Fibroblast of peridontal ligament (primary cell): ENCODE data around the gene RNASE3.
"Not testable (repeated sequence)": the region's sequence is repeated elsewhere in the genome, so short reads cannot be mapped to it uniquely, and the experiment has no call there.

Experiments used
- DNase-seq: peaks from one replicate; pipeline ENCODE4 v3.0.0-alpha.2; 2010; ENCODE audit errors: extremely low read depth

The RNASE3 gene

DNA sequence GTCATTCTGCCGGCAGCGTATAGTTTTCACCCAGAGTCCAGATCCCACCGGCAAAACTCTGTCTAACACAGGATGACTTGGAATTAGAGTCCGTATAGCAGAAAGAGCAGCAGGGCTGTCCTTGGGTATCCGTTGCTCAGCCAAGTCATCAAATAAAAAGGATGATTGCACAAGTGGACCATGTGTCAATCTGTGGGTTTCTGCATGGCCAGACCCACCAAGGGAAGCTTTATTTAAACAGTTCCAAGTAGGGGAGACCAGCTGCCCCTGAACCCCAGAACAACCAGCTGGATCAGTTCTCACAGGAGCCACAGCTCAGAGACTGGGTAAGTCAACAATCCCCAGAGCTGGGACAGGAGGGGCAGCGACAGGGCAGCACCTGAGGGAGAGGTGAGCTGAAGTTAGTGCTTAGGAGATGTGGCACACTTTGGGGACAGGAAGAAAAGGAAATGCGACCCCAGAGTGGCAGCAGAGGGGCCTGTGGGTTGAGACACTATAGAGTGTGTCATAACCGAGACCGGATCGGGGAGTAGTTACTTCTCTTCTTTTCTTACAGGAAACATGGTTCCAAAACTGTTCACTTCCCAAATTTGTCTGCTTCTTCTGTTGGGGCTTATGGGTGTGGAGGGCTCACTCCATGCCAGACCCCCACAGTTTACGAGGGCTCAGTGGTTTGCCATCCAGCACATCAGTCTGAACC lies at the start of gene RNASE3:
Gene RNASE3 (plus strand): TSS at position 260 of the 700 bp plus-strand sequence. CDS start 302 bp downstream, at position 562.
- DNase-seq: not testable (repeated sequence)

- DNase-seq: no peak
Measured at GRCh38 chr14:20846560-20846959, 44.6 kb upstream of the RNASE3 start.

- DNase-seq: no peak
Measured at GRCh38 chr14:20848316-20848954, 42.8 kb upstream of the RNASE3 start.

DNA sequence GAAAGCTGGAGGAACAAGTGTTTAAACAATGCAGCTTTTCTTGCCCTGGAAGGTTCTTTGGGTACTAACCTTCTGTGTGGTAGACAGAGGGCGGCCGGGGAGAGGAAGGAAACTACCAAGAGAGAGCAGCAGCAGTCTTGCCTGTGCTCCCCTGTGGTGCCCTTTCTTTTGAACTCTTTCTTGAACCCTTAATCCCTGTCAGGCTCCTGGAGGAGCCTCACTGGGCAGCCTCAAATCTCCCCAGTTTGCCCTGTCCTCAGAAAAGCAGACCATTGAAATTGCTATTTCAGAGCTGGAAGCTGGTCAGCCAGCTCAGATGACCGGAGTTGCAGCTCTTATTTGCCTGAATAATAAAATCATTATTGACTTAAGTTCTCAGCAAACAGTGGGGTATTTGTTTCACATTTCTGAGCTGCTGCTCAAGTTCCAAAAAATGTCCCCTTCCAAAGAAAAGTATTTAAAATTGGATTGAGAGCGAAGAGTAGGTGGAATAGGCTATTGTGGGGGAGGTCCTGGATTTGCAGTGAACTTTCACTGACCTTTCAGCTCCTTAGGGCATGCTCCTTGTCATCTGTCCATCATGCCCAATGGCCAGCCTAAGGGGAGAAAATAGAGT lies 42.1 kb upstream of the RNASE3 start:
- no peak for DNase-seq

- no peak for DNase-seq
Measured at GRCh38 chr14:20853042-20853441, 38.1 kb upstream of the RNASE3 start.

GRCh38 chr14:20855652-20856291 lies 35.4 kb upstream of the RNASE3 start:
- peak; percentile 60 for DNase-seq

GRCh38 chr14:20857207-20857606 lies 34.0 kb upstream of the RNASE3 start:
- DNase-seq: no peak

- peak; percentile 63 for DNase-seq
Measured at GRCh38 chr14:20857630-20858261, 33.4 kb upstream of the RNASE3 start.

DNA sequence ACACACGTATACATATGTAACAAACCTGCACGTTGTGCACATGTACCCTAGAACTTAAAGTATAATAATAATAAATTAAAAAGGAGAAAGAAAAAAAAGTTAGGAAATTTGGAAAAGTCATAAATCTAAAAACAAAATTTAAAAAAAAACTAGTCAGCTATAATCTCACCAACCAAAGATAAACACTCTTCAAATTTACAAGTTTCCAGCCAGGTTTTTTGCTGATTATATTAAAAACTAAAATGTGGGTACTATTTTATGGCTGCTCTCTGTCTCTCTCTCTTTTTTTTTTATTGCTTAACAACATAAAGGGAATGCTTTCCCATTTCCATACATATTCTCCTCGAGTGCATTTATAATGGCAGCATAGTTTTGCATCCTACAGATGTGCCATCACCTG lies 25.0 kb upstream of the RNASE3 start:
- DNase-seq: no peak

DNA sequence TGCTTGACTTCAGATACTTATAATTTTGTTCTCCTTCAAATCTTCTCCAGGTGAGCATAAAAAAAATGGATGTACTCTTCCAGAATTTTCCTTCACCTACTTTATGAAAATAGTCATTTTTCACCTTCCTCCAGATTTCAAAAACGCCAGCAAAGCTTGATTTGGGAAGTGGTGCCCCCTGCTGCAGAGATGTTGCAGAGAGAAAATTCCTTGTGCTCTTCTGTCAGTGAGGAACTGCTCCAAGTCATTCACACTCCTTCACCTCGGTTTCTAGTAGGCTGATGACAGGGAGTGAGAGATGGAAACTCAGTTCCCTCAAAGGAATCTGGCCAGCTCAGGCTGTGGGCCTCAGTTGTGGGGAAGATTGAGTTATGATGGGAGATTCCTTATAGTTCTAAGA lies 24.2 kb upstream of the RNASE3 start:
- DNase-seq: peak; percentile 9

GRCh38 chr14:20873370-20874177 lies 17.6 kb upstream of the RNASE3 start:
- DNase-seq: peak; percentile 41

GRCh38 chr14:20877016-20877415 lies 14.2 kb upstream of the RNASE3 start:
- DNase-seq: no peak

DNA sequence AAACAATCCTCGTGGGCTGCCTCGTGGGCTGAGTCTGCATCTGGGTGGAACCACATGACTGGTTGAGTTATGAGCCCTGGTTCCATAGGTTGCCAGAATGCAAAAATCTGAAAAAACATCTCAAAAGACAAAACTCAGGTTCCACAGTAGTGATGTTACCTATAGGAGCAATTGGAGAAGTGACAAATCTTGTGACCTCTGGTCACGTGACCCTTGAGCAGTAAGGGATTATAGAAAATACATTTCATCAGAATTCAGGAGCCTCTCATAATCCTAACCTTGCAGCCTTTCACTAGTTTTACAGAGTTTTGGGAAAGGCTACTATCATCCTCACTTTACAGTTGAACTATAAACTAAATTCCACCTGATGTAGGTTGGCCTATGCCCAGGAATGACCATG lies 12.5 kb upstream of the RNASE3 start:
- no peak for DNase-seq

DNA sequence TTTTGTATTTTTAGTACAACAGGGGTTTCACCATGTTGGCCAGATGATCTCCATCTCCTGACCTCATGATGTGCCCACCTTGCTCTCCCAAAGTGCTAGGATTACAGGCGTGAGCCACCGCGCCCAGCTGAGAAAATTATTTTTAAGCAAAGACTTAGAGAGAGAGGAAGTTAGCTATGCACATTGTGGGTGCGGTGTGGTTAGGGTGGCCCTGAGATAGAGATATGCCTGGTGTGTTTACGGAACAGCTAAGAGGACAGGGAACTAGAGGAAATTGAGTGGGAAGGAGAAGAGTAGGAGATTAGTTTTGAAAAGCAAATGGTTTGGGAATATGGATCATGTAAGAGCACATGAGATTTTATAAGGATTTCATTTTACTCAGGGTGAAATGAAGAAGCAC lies 10.0 kb upstream of the RNASE3 start:
- DNase-seq: not testable (repeated sequence)

DNA sequence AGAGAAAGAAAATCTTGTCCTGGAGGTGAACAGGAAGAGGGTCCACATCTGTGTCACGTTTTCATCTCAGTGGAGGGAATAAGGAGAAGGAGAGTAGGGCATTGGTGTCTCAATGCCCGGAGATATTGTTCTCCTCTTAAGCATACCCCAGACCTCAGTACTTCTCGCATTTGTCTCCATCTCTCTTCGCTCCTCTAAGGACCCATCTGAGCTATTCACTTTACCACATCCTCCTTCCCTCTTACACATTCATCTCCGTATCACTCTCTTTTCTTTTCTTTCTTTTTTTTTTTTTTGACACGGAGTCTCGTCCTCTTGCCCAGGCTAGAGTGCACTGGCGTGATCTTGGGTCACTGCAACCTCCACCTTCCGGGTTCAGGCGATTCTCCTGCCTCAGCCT lies 8.4 kb upstream of the RNASE3 start:
- not testable (repeated sequence) for DNase-seq

DNA sequence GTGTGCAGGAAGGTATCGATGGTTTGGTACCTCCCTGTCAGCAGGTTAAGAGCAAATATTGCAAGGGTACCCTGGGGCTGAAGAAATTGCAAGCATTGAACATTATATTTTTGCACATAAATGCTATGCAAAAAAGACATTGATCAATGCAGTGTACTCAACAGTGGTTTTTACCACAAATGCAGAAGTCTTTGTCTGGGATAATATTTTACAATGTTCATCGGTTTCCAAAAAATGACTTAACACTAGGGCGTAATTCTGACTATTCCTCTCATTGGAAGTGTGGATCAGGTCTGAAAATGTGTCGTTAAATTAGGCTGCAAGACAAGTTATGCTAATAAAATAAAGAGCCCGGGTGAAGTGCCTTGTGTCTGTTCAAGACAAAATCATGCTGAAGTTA lies 2.8 kb upstream of the RNASE3 start:
- DNase-seq: not testable (repeated sequence)

- DNase-seq: not testable (repeated sequence)
Measured at GRCh38 chr14:20895322-20895721, 4.1 kb downstream of the RNASE3 start.

DNA sequence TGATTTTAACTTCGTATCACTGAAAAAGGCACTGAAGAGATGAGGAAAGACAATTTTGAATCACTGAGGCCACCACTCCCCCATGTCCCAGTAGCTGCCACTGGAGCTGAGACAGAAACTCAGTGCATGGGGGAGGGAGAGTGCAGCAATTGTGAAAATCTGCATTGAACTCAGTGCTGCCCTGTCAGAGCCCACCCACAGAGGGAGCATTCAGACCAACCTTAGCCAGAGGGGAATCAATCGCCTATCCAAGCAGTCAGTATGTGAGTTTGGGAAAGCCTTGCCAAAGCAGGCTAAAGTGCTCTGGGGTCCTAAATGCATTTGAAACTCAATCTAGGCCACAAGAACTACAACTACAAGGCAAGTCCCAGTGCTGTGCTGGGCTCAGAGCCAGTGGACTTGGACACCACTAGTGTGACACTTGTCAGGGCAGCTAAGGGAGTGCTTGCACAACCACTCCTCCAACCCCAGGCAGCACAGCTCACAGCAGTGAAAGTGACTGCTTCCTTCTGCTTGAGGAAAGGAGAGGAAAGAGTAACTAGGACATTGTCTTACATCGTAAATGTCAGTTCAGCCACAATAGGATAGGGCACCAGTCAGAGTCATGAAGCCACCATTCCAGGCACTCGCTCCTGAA lies 13.3 kb downstream of the RNASE3 start:
- DNase-seq: no peak

DNA sequence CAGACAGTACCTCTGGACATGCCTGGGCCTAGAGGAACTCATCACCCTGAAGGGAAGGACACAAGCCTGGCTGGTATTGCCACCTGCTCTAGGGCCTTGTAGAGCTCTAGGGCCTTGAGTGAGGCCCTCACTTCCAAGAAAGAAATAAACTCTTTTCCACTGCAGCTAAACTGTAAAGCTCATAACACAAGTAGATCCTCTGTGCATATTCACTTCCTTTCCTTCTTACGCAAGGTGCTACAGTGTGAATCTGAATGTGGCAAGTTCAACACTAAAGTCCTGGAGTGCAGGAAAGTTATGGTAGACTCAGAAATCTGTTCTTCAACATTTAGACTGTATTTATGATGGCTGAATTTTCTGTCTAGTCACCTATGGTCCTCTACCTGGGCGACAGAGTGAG lies 14.5 kb downstream of the RNASE3 start:
- no peak for DNase-seq

DNA sequence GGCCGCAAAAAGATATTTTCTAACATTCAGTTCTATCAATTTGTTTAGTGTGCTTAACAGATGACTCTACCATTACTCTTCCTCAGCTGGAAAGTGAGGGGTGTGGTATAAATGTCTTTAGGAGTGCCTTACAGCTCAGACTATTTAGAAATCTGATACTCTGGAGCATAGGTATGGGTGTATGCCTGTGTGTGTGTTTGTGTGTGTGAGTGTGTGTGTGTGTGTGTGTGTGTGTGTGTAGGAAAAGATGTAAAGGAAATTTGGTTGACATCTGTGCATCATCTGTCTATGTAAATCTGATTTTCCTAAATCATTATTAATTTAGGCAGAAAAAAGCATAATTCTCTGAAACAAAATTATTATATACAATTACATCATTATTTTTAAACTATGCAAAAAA lies 16.0 kb downstream of the RNASE3 start:
- DNase-seq: no peak

DNA sequence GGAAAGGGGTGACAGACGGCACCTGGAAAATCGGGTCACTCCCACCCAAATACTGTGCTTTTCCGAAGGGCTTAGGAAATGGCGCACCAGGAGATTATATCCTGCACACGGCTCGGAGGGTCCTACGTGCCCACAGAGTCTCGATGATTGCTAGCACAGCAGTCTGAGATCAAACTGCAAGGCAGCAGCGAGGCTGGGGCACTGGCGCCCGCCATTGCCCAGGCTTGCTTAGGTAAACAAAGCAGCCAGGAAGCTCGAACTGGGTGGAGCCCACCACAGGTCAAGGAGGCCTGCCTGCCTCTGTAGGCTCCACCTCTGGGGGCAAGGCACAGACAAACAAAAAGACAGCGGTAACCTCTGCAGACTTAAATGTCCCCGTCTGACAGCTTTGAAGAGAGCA lies 19.6 kb downstream of the RNASE3 start:
- not testable (repeated sequence) for DNase-seq
